H1 (cell line): ENCODE data around the gene FAM98C. TPM values are rescaled to one million over a fixed set of nuclear protein-coding genes. Genes with fewer than 3 reads are reported as not detected.

ENCODE experiments used
- CTCF ChIA-PET: fragments of 300-600 bp; sonication (Branson Sonifier 250); formaldehyde crosslinking; loops from one replicate; lab custom pipeline; 2021; ENCODE audit not compliant: partially characterized antibody; lab: Charles Lee
- POLR2A ChIA-PET: fragments of 300-600 bp; sonication (Branson Sonifier 250); formaldehyde crosslinking; loops from one replicate; lab custom pipeline; 2021; ENCODE audit warnings: inconsistent platforms; ENCODE audit not compliant: partially characterized antibody; lab: Charles Lee
- DNase-seq, 2 experiments: peaks; one replicate each; pipeline versions ENCODE4 v3.0.0 to v3.0.0-alpha.2; 2010 to 2022; ENCODE audit warnings: low spot score in 2 of 2, low read depth in 1 of 2, mixed read lengths in 1 of 2
- FAIRE-seq: peaks from 2 replicates; lab custom pipeline; 2011; peaks lifted over from hg19 to GRCh38; lab: Jason Lieb, UNC
- H2AFZ ChIP-seq: 2 replicates; pipeline ENCODE4 v1.8.1; 2012; ENCODE audit warnings: low read length, inconsistent platforms
- H2AK5ac ChIP-seq: 2 replicates; pipeline ENCODE4 v1.6.1; 2013; ENCODE audit warnings: low read depth, low read length
- H2BK120ac ChIP-seq: replicated peaks from 2 replicates; pipeline ENCODE3; 2013; ENCODE audit warnings: low read depth, low read length, inconsistent platforms
- H2BK12ac ChIP-seq: 2 replicates; pipeline ENCODE4 v1.6.1; 2013; ENCODE audit warnings: low read depth, low read length
- H2BK15ac ChIP-seq: 2 replicates; pipeline ENCODE4 v1.6.1; 2013; ENCODE audit warnings: low read length
- H2BK20ac ChIP-seq: 2 replicates; pipeline ENCODE4 v1.6.1; 2013; ENCODE audit warnings: low read length
- H2BK5ac ChIP-seq: 2 replicates; pipeline ENCODE4 v1.6.1; 2013; ENCODE audit warnings: low read depth, low read length
- H3K14ac ChIP-seq: 2 replicates; pipeline ENCODE4 v1.6.1; 2013; ENCODE audit warnings: inconsistent platforms; ENCODE audit not compliant: insufficient read length
- H3K18ac ChIP-seq: 2 replicates; pipeline ENCODE4 v1.6.1; 2013; ENCODE audit warnings: low read length; ENCODE audit errors: extremely low read depth
- H3K23ac ChIP-seq: 2 replicates; pipeline ENCODE4 v1.6.1; 2013; ENCODE audit warnings: inconsistent platforms; ENCODE audit not compliant: insufficient read length
- H3K23me2 ChIP-seq: 2 replicates; pipeline ENCODE4 v1.6.1; 2013; ENCODE audit warnings: low read depth, low read length
- H3K27ac ChIP-seq: 2 replicates; pipeline ENCODE4 v1.6.1; 2011; ENCODE audit warnings: low read depth, low read length, inconsistent platforms
- H3K27me3 ChIP-seq, 4 experiments: replicated peaks in 1 of 4; 1 replicate in 1 of 4; 2 replicates in 3 of 4; pipeline versions ENCODE4 v1.6.1 to v1.8.1; 2011 to 2013; ENCODE audit warnings: low read length in 3 of 4, mild to moderate bottlenecking in 3 of 4, inconsistent platforms in 2 of 4, mixed read lengths in 2 of 4, moderate library complexity in 1 of 4; ENCODE audit not compliant: control insufficient read depth in 3 of 4, insufficient read depth in 3 of 4; ENCODE audit errors: extremely low read depth in 1 of 4
- H3K36me3 ChIP-seq, 4 experiments: 2 replicates each; pipeline versions ENCODE4 v1.6.1 to v1.8.1; 2011 to 2013; ENCODE audit warnings: mild to moderate bottlenecking in 4 of 4, low read length in 3 of 4, moderate library complexity in 2 of 4, control low read depth in 1 of 4, inconsistent platforms in 1 of 4; ENCODE audit not compliant: insufficient read depth in 4 of 4, control insufficient read depth in 2 of 4
- H3K4ac ChIP-seq: replicated peaks from 2 replicates; pipeline ENCODE3; 2013; ENCODE audit warnings: low read length, low read depth, mixed read lengths, inconsistent platforms; ENCODE audit not compliant: insufficient read length
- H3K4me1 ChIP-seq, 4 experiments: replicated peaks in 1 of 4; 1 replicate in 1 of 4; 2 replicates in 3 of 4; pipeline versions ENCODE4 v1.6.1 to v1.8.1; 2011 to 2013; ENCODE audit warnings: low read length in 3 of 4, inconsistent platforms in 2 of 4, mixed read lengths in 1 of 4; ENCODE audit not compliant: insufficient read depth in 4 of 4, control insufficient read depth in 3 of 4
- H3K4me2 ChIP-seq, 2 experiments: 2 replicates each; pipeline versions ENCODE4 v1.6.1 to v1.8.1; 2011 to 2013; ENCODE audit warnings: low read depth in 2 of 2, low read length in 2 of 2, control low read depth in 1 of 2, inconsistent platforms in 1 of 2, mild to moderate bottlenecking in 1 of 2; ENCODE audit not compliant: insufficient read depth in 1 of 2
- H3K4me3 ChIP-seq, 4 experiments: fragments of 200-600, 300-600 bp in 1 of 4; sonication (generic), shearing (Covaris generic), sonication (Bioruptor Twin) in 1 of 4; 2 replicates each; pipeline versions ENCODE4 v1.5.1 to v1.8.1; 2011 to 2016; ENCODE audit warnings: low read length in 4 of 4, low read depth in 3 of 4, control low read depth in 2 of 4, inconsistent platforms in 2 of 4, mild to moderate bottlenecking in 2 of 4, mixed read lengths in 1 of 4, moderate library complexity in 1 of 4; ENCODE audit not compliant: insufficient read depth in 2 of 4; ENCODE audit errors: extremely low read depth in 1 of 4
- H3K56ac ChIP-seq: replicated peaks from 2 replicates; pipeline ENCODE3; 2013; ENCODE audit warnings: low read depth, mild to moderate bottlenecking, mixed read lengths, low read length, inconsistent platforms; ENCODE audit not compliant: insufficient read length
- H3K79me1 ChIP-seq: 2 replicates; pipeline ENCODE4 v1.6.1; 2013; ENCODE audit warnings: low read depth, low read length, control low read depth
- H3K79me2 ChIP-seq, 2 experiments: 2 replicates each; pipeline versions ENCODE4 v1.6.1 to v1.8.1; 2012 to 2013; ENCODE audit warnings: low read length in 2 of 2, mild to moderate bottlenecking in 2 of 2, inconsistent platforms in 1 of 2; ENCODE audit not compliant: insufficient read depth in 2 of 2, control insufficient read depth in 1 of 2
- H3K9ac ChIP-seq, 4 experiments: replicated peaks in 1 of 4; 1 replicate in 1 of 4; 2 replicates in 3 of 4; pipeline versions ENCODE4 v1.6.1 to v1.8.1; 2011 to 2013; ENCODE audit warnings: low read depth in 3 of 4, low read length in 3 of 4, control low read depth in 2 of 4, mild to moderate bottlenecking in 2 of 4, moderate library complexity in 2 of 4, inconsistent platforms in 1 of 4; ENCODE audit errors: extremely low read depth in 1 of 4
- H3K9me3 ChIP-seq, 2 experiments: 2 replicates each; pipeline versions ENCODE4 v1.6.1 to v1.8.1; 2012 to 2013; ENCODE audit warnings: mild to moderate bottlenecking in 2 of 2, moderate library complexity in 2 of 2, control low read depth in 1 of 2, inconsistent platforms in 1 of 2, low read depth in 1 of 2, low read length in 1 of 2, mixed read lengths in 1 of 2; ENCODE audit not compliant: insufficient read depth in 2 of 2
- H4K20me1 ChIP-seq, 2 experiments: replicated peaks in 1 of 2; 2 replicates each; pipeline versions ENCODE3 to v1.8.1; 2011 to 2013; ENCODE audit warnings: inconsistent platforms in 2 of 2, low read length in 2 of 2, mild to moderate bottlenecking in 1 of 2; ENCODE audit not compliant: insufficient read depth in 2 of 2, control insufficient read depth in 1 of 2
- H4K5ac ChIP-seq: 2 replicates; pipeline ENCODE4 v1.6.1; 2013; ENCODE audit warnings: low read length, low read depth, mixed read lengths, inconsistent platforms; ENCODE audit not compliant: insufficient read length
- H4K8ac ChIP-seq: 2 replicates; pipeline ENCODE4 v1.8.0; 2013; ENCODE audit warnings: mild to moderate bottlenecking, moderate library complexity, low read length, inconsistent platforms; ENCODE audit not compliant: insufficient read depth; ENCODE audit errors: extremely low read depth
- H4K91ac ChIP-seq: replicated peaks from 2 replicates; pipeline ENCODE3; 2013; ENCODE audit warnings: low read length, mixed read lengths, inconsistent platforms; ENCODE audit not compliant: insufficient read length
- BCL11A ChIP-seq, 2 experiments: IDR thresholded peaks; one replicate each; pipeline ENCODE4 v1.6.1; 2011; ENCODE audit warnings: low read depth in 2 of 2, low read length in 2 of 2, mild to moderate bottlenecking in 2 of 2
- EGR1 ChIP-seq: IDR thresholded peaks from 2 replicates; pipeline ENCODE4 v1.6.1; 2011; ENCODE audit warnings: low read depth, low read length, borderline replicate concordance
- SIN3A ChIP-seq, 2 experiments: IDR thresholded peaks in 1 of 2; conservative IDR thresholded peaks in 1 of 2; 2 replicates each; pipeline ENCODE4 v1.6.1; 2011 to 2012; ENCODE audit warnings: low read length in 2 of 2, improper control_type of control experiment in 1 of 2, low read depth in 1 of 2, mild to moderate bottlenecking in 1 of 2
- SIRT6 ChIP-seq: IDR thresholded peaks from one replicate; pipeline ENCODE4 v1.7.1; 2012; ENCODE audit warnings: low read length, inconsistent platforms
- WGBS, 2 experiments: shearing (Covaris generic) in 1 of 2; methylation state at CpG; one replicate each; pipeline versions ENCODE4 v1.1.6 to v1.1.7; 2013 to 2015; ENCODE audit warnings: low lambda C conversion rate in 2 of 2, mixed read lengths in 2 of 2, inconsistent platforms in 1 of 2, low coverage in 1 of 2, missing lambda C conversion rate in 1 of 2; ENCODE audit not compliant: insufficient replicate concordance in 2 of 2, insufficient coverage in 1 of 2, insufficient read length in 1 of 2; ENCODE audit errors: extremely low coverage in 1 of 2, missing lambda C conversion rate in 1 of 2; 5-methylcytosine and 5-hydroxymethylcytosine counted together
- polyA plus RNA-seq, 7 experiments: library from polyadenylated mRNA; depleted of rRNA in 3 of 7; stranded (reverse) in 5 of 7; unstranded in 2 of 7; fragments of >200 nt in 5 of 7; fragments of 200-250 nt in 2 of 7; gene quantifications; 1 replicate in 5 of 7; 2 replicates in 1 of 7; 4 replicates in 1 of 7; pipeline versions ENCODE4 v1.2.1 to v1.2.3, GENCODE V29; 2011 to 2013; ENCODE audit warnings: missing spikeins in 2 of 7, mixed read lengths in 2 of 7
- total RNA-seq: library from RNA; stranded (reverse); fragmentation: NEBNext Ultra II Directional; extraction: Animal tissue kit (Norgen Biotek cat#: 25700); gene quantifications from 2 replicates; pipeline ENCODE4 v1.2.1, GENCODE V29; 2021

The FAM98C gene
- total and polyA plus RNA-seq, 2 of the 8 experiments (the other 6 are each of a cell fraction or from before 2014, with no cell fraction given), result 6.1 to 9.4 TPM

GRCh38 chr19:38376576-38376975 lies 26.3 kb upstream of the FAM98C start:
- Histone ChIP-seq H2BK15ac (no peak overlapping the region), H3K23me2 (peaks cover 7% of the 10 kb centered on the region; the same call in 1 of the 2 replicates), H3K79me2 (peaks cover 0 to 22% of the 10 kb centered on the region in 2 experiments; a peak in 2 of 4 replicates), H4K20me1 (peaks cover 3 to 8% of the 10 kb centered on the region in 2 experiments), H3K18ac (no peak overlapping the region), H4K5ac (no peak overlapping the region), H2BK120ac (no peak overlapping the region), H3K23ac (no peak overlapping the region), H3K36me3 (peaks cover 9 to 14% (median 11%) of the 10 kb centered on the region in 4 experiments; a peak in 7 of 8 replicates), H3K56ac (no peak overlapping the region), H3K4me1 (peaks cover 0 to 6% (median 3%) of the 10 kb centered on the region in 4 experiments; a peak in 3 of 7 replicates), H2AK5ac (no peak overlapping the region), H4K8ac (no peak overlapping the region; the same call in 1 of the 2 replicates), H3K79me1 (peaks cover 14% of the 10 kb centered on the region), H3K4ac (no peak overlapping the region), H2BK20ac (no peak overlapping the region), H3K14ac (no peak overlapping the region), H3K4me2 (no peak overlapping the region; a peak in 1 of 4 replicates), H3K27me3 (no peaks in the 10 kb centered on the region), H4K91ac (no peak overlapping the region), H3K4me3 (no peak overlapping the region), H2BK5ac (no peak overlapping the region), H2AFZ (no peak overlapping the region), H3K9me3 (no peaks in the 10 kb centered on the region), H3K27ac (no peak overlapping the region), H3K9ac (no peak overlapping the region), H2BK12ac (no peak overlapping the region)
- no peak for TF ChIP-seq SIN3A (conservative IDR thresholded peaks at IDR 0.05 in 1 of 2, IDR thresholded peaks at IDR 0.05 in 1 of 2; ENCODE audit: low read depth in 1 of 2, low read length in 2 of 2)
- TF ChIP-seq SIRT6, result no peak
- TF ChIP-seq BCL11A (IDR thresholded peaks at IDR 0.05; ENCODE audit: low read depth in 2 of 2, low read length in 2 of 2), result no peak
- TF ChIP-seq EGR1, result no peak
- FAIRE-seq (no peak), DNase-seq (no peak)
- POLR2A ChIA-PET, result interaction anchor here (1.2 to 3.8 kb wide), 3 partner anchors 12 to 59 kb away, joined by 4 to 35 read pairs (median 4); partner anchors contain the start of genes GGN and SPRED3
- 71% methylated on average over 3 of the region's 3 CpGs; no CpG with 5 or more reads in 1 of the 2 experiments for WGBS, 2 experiments
- CTCF ChIA-PET, result interaction anchor here (1.0 to 5.7 kb wide), 6 partner anchors 8 to 142 kb away, joined by 4 to 37 read pairs (median 6); partner anchors contain the start of genes CATSPERG, FAM98C and KCNK6
